Activated T-cell treated with anti-CD3 and anti-CD28 coated beads for 24 hours (primary cell): Measurements from ENCODE around the gene QRFPR.
"Not testable (repeated sequence)": the region's sequence is repeated elsewhere in the genome, so short reads cannot be mapped to it uniquely, and the experiment has no call there.

ENCODE experiments used
- DNase-seq: peaks from one replicate; pipeline ENCODE4 v3.0.0-alpha.2; 2020; ENCODE audit warnings: low read depth

The QRFPR gene

DNA sequence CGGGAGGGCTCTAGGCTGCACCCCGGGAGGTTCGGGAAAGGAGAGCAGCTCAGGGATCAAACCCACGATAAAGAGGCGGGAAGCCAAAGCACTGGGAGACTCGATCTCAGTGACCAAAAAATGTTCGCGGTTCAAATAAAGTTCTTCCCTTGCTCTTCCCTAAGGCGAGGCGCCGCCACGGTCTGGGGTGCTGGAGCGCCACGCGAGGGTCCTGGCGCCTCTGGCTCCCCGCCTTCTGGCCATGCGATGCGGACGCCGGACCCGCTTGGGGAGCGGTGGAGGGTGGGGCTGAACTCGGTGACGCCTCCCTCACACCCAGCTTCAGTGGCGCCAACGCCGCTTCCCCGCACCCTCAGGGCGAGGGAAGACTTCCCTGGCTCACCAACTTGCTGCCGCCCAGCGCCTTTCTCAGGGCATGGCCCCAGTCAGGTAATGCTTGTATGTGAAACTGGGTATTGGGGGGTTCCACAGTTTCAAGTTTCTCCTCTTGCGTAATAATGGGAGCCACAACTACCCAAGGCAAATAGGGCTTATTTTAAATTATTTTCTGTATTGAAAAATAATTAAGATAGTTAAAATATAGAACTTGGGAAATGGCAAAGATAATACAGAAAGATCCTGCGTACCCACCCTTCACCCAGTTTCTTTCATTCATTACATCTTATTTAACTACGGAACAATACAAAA lies at the start of gene QRFPR:
Gene QRFPR, minus strand, starts transcription at position 243 of the 687 bp plus-strand sequence. CDS start 371 bp downstream, outside the sequence.
- DNase-seq: no peak

DNA sequence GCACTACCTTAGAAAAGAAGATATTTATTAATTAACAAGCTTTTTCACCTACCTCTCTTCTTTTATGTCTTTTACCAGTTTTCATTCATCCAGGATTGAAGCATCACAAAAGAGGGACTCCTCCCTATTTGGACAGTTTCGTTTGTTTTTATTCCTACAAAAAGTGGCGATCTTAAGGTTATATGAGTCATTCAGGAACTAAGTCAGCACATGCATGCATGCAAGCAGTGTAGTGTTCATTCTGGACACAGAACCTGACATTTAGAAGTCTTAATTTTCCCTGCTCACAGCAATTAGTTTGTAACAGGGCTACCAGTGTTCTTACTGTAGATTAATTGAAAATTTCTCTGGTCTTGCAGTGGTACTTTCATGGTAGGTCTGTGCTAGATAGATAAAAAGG lies 47.9 kb upstream of the QRFPR start:
- DNase-seq: no peak

DNA sequence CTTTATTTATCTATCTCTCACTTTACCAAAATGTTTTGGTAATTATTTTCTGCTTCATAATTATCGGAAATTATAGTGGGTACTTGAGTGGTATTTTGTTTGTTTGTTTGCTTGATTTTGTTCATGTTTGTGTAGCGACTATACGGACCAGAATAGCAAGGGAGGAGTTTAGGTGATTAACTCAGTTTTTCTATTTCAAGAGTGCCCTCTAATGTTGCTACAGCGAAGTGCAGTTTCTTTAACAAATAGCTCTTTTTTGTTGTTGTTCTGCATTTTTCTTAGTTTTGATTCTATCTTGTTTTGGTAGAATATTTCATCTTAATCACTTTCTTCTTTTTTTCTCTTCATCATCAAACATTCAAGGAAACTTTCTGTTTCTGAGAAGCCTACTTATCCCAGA lies 40.8 kb upstream of the QRFPR start:
- no peak for DNase-seq

DNA sequence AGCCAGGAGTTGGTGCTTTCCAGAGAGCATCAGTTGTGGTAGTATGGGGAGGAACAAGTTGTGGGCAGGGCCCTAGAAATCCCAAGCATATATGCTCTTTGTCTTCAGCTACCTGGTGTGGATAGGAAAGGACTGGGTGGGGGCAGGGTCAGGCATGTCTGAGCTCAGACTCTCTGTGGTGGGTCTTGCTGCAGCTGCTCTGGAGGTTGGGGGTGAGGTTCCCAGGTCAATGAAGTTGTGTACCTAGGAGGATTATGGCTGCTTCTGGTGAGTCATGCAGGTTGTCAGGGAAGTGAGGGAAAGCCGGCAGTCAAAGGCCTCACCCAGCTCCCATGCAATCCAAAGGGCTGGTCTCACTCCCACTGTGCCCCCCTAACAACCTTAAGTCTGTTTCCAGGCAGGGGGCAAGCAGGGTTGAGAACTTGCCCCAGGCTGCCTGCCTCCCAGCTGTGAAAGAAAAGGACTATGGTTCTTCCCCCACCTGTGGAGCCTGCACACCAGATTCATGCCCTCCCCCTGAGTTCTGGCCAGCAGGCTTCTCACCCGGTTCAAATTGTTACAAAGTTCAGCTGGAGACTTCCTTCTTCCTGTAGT lies 30.4 kb upstream of the QRFPR start:
- no peak for DNase-seq

DNA sequence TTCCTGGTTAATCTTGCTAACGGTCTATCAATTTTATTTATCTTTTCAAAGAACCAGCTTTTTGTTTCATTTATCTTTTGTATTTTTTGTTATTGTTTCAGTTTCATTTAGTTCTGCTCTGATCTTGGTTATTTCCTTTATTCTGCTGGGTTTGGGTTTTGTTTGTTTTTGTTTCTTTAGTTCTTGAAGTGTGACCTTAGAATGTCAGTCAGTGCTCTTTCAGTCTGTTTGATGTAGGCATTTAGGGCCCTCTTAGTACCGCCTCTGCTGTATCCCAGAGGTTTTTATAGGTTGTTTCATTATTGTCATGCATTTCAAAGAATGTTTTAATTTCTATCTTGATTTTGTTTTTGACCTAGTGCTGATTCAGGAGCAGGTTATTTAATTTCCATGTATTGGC lies 27.7 kb upstream of the QRFPR start:
- DNase-seq: not testable (repeated sequence)

DNA sequence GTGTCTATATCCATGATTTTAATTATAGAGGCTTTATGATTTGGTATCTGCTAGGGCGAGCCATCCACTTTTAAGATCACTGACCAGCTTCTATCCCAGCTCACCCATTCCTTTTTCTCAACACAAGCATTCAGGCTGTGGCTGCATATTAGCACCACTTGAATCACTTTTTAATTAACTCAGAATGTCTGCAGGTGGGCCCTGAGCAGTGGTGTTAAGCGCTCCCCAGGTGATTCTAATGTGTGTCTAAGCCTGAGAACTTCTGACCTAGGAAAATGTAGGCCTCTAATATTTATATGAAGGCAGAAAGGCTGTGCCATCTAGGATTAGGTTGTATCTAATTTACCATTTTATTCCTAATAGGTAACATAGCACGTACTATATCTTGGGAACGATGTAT lies 19.8 kb upstream of the QRFPR start:
- no peak for DNase-seq

DNA sequence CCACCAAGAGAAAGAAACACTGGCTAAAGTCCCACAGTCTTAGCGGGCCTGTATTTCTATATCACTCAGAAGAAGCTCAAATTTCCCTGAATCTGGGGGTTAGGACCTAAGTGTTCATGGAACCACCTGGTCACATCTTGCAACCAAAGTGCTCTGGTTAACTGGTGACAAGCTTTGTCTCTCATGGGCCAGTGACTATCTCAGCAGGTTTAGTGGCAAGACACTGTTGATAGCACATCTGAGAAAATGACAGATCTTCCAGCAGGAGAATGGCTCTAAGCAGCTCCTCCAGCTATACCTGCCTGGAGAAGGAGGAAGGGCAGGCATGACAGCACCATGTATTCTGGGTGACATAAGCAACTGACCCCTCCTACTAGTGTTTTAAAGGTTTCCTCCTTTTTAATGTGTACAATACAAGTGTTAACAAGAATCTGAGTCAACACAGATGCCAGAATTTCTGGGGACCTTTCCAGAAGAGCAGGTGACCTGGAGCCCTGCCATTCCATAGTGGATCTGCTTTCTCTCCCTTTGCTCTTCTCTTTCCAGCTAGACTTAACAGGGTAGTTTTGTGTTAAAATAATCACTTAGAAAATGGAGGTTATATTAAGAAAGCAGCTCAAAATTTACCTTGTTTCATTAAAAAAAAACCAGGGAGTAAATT lies 17.3 kb upstream of the QRFPR start:
- no peak for DNase-seq

DNA sequence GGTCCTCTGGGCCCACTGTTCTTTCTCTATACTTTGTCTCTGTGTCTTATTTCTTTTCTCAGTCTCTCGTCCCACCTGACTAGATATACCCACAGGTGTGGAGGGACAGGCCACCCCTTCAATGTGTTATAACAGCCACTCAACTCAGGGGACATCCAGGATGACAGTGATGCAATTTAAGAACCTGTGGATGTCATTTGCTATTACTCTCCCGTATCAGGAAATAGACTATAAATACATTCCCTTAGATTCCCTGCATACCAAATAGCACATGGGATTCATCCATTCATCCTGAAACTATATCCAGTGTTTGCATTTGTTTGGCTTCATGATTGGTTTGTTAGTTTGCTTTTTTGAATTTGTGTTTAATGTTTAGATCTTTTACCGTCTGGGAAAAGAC lies 16.6 kb upstream of the QRFPR start:
- DNase-seq: no peak

DNA sequence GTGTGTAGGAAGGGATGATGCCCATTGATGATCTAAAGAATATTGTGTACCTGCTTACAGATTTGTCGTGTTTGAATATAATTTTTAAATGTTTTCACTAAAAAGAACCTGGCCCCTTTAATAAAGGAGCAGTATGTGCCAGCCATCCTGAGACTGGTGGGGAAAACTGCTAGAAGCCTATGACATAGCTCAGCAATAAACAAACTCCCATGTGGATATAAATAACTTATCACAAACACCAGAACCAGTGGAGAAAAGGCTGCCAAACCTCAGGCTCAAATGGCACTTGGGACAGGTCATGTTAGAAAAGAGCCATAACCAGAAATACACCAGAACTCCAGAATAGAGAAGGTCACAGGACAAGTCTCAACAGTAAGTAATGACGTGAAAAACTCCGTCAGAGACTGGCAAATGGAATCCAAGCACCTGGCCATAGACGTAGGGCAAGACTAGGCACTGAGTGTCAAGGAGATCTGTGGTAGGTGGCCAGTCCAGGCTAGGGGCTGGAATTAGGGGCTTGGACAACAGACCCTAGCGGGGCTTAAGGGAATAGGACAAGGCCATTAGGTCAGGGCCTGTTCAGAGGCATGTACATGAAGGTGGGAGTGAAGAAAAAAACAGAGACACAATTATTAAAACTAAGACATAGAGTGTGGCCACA lies 11.7 kb upstream of the QRFPR start:
- DNase-seq: no peak

DNA sequence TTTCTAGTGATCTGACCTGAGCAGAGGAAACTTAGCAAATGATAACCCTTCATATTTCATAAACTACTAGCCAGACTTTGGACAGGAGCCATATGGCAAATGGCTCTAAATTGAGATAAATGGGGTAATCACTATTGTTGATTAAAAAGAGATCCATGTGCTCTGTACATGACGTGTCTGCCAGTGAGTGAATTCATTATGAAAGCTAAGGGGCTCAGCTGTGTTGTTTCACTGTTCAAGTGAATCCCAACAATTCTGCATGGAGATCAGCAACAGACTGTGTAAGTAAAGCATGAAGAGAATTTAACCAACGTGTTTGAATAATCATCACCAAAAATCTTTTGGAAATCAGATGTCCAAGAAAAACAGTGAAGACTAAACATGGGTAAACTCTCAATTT lies 9.5 kb upstream of the QRFPR start:
- DNase-seq: no peak

DNA sequence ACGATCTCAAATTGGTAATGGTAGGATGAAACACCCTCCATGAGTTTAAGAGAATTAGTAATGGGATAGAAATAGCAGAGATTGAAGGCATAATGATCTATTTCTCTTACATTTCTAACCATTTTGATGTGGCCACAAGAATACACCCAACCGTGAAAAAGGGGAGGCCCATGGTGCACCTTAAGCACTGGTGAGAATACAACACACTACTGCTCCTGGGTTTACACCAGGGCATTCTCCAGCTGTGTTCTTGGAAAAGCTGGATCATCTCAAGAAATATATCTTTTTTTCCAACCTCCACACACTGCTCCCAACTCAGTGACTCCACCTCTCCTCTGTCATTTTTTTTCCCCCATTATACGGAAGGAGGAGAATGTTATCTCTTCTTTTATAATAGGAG lies 1.5 kb downstream of the QRFPR start:
- no peak for DNase-seq

DNA sequence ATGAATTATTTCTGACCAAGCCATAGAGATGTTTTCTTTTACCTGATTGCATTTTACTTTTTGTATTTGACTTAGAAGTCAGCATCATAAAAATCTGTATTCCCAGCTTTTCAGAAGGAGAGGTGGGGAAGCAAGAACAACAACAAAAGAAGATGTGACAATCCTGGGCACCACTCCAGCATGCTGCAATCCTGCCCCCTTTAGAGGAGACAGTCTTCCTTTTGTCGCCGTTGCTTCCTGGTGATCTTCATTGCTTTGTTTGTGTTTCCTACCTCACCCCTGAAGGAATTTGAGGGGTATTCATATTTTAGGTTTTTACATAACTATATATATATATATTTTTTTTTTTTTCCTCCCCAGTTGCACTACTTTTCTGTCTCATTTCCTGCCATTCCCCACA lies 3.7 kb downstream of the QRFPR start:
- no peak for DNase-seq

DNA sequence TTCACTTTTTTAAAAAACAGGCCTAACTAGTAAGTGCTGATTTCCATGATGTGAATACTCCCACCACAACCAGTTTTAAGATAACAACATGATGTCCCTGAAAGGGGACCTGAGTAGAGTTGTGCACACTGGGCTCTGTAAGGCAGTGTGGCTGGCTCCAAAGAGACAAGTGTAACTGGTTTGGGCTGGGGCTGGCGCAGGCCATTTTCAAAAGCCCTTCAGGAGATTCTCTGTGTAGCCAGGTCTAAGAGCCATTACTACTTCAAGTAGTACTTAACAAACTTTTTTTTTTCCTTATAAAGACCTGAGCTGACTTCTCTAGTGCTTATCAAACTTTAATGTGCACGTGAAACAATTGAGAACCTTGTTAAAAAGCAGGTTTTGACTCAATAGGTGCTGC lies 4.3 kb downstream of the QRFPR start:
- DNase-seq: no peak

DNA sequence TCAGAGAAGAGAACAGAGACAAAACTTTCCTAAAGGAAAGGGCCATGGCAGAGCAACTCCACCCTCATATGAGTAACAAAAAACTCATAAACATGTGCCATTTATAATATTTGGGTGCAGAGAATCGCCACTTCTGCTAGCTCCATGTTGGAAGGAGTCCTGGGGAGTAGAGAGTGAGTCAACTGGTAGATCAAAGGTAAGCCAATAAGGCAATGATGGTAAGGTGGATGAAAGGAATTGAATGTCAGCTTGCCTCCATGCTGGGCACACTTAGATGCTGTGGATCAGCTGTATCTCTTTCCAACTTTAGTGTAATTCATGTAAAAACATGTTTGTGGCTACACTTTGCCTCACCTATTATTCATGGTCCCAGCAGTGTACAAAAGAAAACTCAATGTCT lies 4.7 kb downstream of the QRFPR start:
- DNase-seq: no peak

DNA sequence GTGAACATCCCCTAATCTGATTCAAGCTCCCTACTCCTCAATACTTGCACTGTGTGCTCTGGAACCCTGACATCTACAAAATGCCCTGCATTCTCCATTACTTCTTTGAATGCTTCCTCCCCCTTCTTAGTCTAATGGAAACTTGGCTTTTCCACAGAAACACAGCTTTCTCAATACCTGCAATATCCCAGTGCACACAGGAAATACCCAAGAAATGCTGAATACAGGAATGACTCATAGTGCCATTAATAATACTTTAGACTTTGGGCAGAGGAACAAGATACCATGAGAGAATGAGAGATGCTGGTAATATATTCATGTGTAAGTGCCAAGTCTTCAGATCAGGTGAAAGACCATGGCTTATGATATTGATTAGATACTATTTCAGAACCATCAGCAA lies 5.6 kb downstream of the QRFPR start:
- DNase-seq: no peak

DNA sequence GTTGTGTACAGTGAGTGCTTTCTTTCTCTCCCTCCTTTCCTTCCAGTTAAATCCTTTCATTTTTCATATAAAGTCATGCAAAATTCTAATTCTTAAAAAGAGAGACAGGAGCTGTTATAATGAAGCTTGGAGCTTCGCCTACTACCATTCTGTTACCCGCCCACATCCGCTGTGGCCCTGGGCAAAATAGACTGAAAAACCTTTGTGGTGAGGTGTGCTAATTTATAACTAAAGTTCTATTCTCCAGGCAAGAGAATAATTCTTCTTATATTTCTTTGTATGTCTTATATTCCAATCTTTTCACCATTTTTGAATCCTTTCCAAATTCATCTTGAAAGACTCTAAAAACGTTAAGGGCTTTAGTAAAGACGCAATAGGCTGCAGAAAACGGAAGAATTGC lies 7.0 kb downstream of the QRFPR start:
- DNase-seq: no peak

DNA sequence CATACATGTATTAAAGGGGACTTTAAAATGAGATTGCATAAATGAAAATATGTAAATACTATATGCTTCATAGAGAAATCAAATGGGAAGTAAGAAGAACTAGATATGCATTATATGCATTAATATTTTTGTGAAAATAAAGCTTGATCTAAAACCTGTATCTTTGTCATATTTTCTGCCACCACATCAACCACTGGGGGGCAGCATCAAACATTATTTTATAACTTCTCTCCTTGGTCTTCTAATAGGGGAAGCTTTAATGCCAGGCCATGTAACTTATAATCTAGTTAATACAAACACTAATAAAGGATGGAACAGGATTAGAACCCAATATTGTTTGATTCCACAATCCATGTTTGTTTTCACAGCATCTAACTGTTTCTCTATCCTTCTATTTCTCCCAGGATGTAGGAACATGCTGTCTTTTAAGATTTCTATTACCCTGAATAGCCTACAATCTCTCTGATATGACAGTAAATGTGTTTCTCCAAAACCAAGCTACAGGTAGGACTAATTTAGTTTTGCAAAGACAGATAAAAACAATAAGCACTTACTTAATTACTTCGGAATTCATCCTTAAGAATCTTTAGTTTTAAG lies 10.0 kb downstream of the QRFPR start:
- peak; percentile 16 for DNase-seq

DNA sequence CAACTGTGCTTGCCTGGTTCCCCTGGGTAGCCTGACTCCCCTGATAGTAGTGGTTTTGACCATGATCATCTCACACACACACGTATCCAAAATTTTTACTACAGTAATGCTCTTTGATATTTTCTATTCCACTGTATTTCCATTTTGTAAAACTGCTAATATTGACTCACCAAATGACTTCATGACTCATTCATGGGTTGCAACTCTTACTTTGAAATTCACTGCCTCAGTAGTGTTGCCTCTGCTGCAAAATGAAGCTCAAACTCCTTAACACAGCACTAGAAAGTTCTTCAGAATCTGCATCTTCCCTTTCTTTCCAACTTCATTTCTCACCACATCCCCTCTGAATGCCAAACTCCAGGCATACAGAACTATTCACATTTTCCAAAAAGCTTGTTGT lies 20.3 kb downstream of the QRFPR start:
- DNase-seq: no peak

DNA sequence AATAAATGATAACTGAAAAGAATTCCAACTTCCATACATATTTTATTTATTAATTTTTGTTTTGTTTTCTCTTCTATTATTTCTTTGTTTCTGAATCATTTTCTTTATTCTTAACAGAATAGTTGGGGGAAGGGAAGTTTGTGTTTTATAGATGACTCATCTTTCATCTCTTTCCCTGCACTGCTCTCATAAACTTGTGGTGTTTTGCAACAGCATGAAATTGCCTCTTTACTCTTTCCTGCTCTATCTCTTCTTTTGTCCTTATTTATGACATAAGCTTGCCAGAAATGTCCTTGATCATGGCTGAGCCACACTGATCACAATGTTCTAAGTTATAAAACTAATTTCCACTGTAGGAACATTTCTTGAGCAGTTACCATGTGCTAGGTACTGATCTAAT lies 22.3 kb downstream of the QRFPR start:
- DNase-seq: no peak

DNA sequence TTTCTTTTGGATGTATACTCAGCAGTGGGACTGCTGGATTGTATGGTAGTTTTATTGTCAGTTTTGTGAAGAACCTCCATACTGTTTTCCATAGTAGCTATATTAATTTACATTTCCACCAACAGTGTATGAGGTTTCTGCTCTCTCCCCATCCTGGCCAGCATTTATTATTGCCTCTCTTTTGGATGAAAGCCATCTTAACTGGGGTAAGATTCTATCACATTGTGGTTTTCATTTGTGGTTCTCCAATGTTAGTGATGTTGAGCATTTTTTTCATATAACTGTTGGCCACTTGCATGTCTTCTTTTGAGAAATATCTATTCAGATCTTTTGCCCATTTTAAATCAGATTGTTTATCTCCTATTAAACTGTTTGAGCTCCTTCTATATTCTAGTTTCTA lies 27.6 kb downstream of the QRFPR start:
- no peak for DNase-seq

DNA sequence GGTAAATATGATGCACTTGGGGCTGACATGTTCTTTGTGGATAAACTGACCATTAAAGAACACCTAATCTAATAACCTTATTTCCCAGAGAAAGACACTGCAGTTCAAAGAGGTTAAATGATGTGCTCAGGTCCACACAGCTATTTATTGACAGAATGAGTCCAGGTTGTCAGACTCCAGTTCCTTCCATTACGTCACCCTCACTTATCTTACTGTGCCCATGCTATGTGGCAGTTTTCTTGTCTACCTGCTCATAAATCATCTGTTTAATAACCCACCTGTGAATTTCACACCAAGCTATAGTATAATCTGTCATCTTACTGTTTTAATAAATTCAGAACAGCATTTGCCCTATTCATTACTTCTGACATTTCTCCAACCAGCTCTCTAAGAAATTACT lies 36.7 kb downstream of the QRFPR start:
- DNase-seq: no peak

DNA sequence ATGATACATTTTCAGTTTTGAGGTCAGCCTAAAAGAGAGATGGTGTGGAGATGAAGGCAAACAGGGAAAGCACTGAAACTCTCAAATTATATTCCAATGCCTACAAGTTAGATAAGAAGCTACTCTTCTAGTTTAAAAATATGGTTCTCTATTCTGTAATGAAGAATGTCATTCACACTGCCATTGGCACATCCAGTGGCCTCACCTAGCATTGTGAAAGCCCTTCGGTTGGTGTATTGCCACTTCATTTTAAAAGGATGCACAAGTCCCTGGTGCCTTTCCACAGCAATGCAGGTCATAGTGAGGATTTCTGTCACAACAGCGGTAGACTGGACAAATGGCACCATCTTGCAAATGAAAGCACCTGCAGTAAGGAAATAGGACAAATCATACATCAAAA lies 40.6 kb downstream of the QRFPR start:
- DNase-seq: no peak

DNA sequence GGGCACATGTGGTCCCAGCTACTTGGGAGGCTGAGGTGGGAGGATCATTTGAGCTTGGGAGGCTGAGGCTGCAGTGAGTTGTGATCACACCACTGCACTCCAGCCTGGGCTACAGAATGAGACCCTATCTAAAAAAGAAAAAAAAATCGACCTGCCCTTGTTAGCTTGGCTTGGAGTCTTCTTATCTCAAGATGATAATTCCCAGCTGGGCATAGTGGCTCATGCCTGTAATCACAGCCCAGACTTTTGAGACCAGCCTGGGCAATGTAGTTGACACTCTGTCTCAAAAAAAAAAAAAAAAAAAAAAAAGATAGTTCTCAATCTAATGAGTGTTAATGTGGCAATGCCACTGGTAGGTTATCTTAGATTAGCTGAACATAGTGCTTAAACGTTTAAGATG lies 41.0 kb downstream of the QRFPR start:
- no peak for DNase-seq
